Kidney epithelial cell (primary cell): ENCODE measurements around the gene TBX1. TPM values are rescaled to one million over a fixed set of nuclear protein-coding genes. Genes with fewer than 3 reads are reported as not detected.

Experiments used
- DNase-seq: peaks from one replicate; pipeline ENCODE4 v3.0.0-alpha.2; 2010; ENCODE audit warnings: low read depth
- H3K27me3 ChIP-seq: 2 replicates; pipeline ENCODE4 v1.6.0; 2011; ENCODE audit warnings: low read length; ENCODE audit not compliant: control insufficient read depth, insufficient read depth
- H3K36me3 ChIP-seq: 2 replicates; pipeline ENCODE4 v1.5.1; 2011; ENCODE audit warnings: low read length; ENCODE audit not compliant: control insufficient read depth, insufficient read depth
- H3K4me3 ChIP-seq: 2 replicates; pipeline ENCODE4 v1.5.1; 2011; ENCODE audit warnings: low read depth, mild to moderate bottlenecking, control low read depth, low read length
- CTCF ChIP-seq: IDR thresholded peaks from 2 replicates; pipeline ENCODE4 v1.5.1; 2011; ENCODE audit warnings: mild to moderate bottlenecking, moderate library complexity, low read length, control low read depth, inconsistent platforms; ENCODE audit not compliant: insufficient read depth, poor library complexity, severe bottlenecking
- total RNA-seq: library from RNA; depleted of rRNA; stranded (reverse); fragments of >200 nt; gene quantifications from 2 replicates; pipeline ENCODE4 v1.2.3, GENCODE V29; 2015

TBX1 gene
- total RNA-seq, 1 donor from 2014 or later, result not detected

GRCh38 chr22:19740586-19740985 is 20.0 kb upstream of the TBX1 start:
- Histone ChIP-seq H3K36me3 (no peaks in the 10 kb centered on the region), H3K4me3 (no peak overlapping the region), H3K27me3 (peaks cover 43% of the 10 kb centered on the region)
- DNase-seq, result no peak
- no peak for TF ChIP-seq CTCF

GRCh38 chr22:19741053-19741452 is 19.5 kb upstream of the TBX1 start:
- DNase-seq, result no peak
- H3K36me3 ChIP-seq, result no peaks in the 10 kb centered on the region
- peaks cover 40% of the 10 kb centered on the region for H3K27me3 ChIP-seq
- TF ChIP-seq CTCF, result no peak
- no peak overlapping the region for H3K4me3 ChIP-seq

- peaks cover 30% of the 10 kb centered on the region for H3K27me3 ChIP-seq
- no peak for DNase-seq
- H3K4me3 ChIP-seq, result no peak overlapping the region
- no peak for TF ChIP-seq CTCF
- H3K36me3 ChIP-seq, result no peaks in the 10 kb centered on the region
Observed at GRCh38 chr22:19742160-19743066, 18.2 kb upstream of the TBX1 start.

- Histone ChIP-seq H3K36me3 (no peaks in the 10 kb centered on the region), H3K4me3 (no peak overlapping the region), H3K27me3 (peaks cover 31% of the 10 kb centered on the region)
- no peak for DNase-seq
- TF ChIP-seq CTCF, result no peak
Observed at GRCh38 chr22:19743081-19743480, 17.5 kb upstream of the TBX1 start.

GRCh38 chr22:19743651-19744050 is 16.9 kb upstream of the TBX1 start:
- DNase-seq, result no peak
- TF ChIP-seq CTCF, result no peak
- Histone ChIP-seq H3K36me3 (no peaks in the 10 kb centered on the region), H3K27me3 (peaks cover 31% of the 10 kb centered on the region), H3K4me3 (no peak overlapping the region)
